HUES48 (cell line): ENCODE measurements around the gene IMPDH2.

Experiments
- H3K27ac ChIP-seq: one replicate; pipeline ENCODE4 v1.7.0; 2013; ENCODE audit warnings: low read depth, low read length, inconsistent platforms
- H3K27me3 ChIP-seq: 2 replicates; pipeline ENCODE4 v1.6.1; 2013; ENCODE audit warnings: mild to moderate bottlenecking, low read length; ENCODE audit not compliant: control insufficient read depth, insufficient read depth
- H3K36me3 ChIP-seq: 2 replicates; pipeline ENCODE4 v1.6.1; 2013; ENCODE audit warnings: low read length; ENCODE audit not compliant: control insufficient read depth, insufficient read depth
- H3K4me1 ChIP-seq: 2 replicates; pipeline ENCODE4 v1.6.1; 2013; ENCODE audit warnings: mild to moderate bottlenecking, low read length; ENCODE audit not compliant: control insufficient read depth, insufficient read depth
- H3K4me3 ChIP-seq: 2 replicates; pipeline ENCODE4 v1.5.1; 2013; ENCODE audit warnings: mild to moderate bottlenecking, low read depth, low read length
- H3K9ac ChIP-seq: 2 replicates; pipeline ENCODE4 v1.6.1; 2013; ENCODE audit warnings: mild to moderate bottlenecking, low read depth, low read length, moderate library complexity
- H3K9me3 ChIP-seq: 2 replicates; pipeline ENCODE4 v1.6.1; 2013; ENCODE audit warnings: low read length; ENCODE audit not compliant: control insufficient read depth, insufficient read depth

Gene IMPDH2

DNA sequence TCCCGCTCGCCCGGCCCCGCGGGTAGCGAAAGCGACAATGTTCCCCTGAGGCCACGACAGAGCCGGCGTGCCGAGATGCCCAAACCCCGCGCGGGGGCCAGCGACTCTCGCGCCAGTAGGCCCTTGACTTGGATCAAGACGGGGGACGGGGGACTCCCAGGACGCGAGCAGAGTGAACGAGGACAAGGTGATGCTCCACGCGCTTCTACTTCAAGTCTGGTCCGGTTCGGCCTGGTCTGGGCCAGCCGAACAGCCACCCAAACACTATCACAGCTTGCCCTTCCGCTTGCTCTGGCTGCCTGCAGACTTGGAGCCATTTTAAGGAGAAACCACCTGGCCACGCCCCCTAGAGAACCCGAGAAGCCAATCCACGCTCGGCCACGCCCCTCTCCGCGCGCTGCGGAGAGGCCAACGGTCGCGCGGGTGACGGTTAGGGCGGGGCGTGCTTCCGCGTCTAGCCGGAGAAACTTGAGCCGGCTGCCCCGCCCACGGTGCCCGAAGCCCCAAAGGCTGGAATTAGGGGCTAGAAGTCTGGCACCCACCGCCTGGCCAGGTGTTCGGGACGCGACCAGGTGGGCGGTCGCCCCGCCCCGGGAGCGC, 7.9 kb downstream of the IMPDH2 start:
- no peaks in the 10 kb centered on the region for H3K9me3 ChIP-seq
- peak overlapping the region; percentile 98 for H3K27ac ChIP-seq
- peaks cover 37% of the 10 kb centered on the region for H3K36me3 ChIP-seq
- peak overlapping the region; percentile 90 for H3K4me3 ChIP-seq
- peak overlapping the region; percentile 91 for H3K9ac ChIP-seq
- peaks cover 17% of the 10 kb centered on the region for H3K4me1 ChIP-seq
- H3K27me3 ChIP-seq, result no peaks in the 10 kb centered on the region

DNA sequence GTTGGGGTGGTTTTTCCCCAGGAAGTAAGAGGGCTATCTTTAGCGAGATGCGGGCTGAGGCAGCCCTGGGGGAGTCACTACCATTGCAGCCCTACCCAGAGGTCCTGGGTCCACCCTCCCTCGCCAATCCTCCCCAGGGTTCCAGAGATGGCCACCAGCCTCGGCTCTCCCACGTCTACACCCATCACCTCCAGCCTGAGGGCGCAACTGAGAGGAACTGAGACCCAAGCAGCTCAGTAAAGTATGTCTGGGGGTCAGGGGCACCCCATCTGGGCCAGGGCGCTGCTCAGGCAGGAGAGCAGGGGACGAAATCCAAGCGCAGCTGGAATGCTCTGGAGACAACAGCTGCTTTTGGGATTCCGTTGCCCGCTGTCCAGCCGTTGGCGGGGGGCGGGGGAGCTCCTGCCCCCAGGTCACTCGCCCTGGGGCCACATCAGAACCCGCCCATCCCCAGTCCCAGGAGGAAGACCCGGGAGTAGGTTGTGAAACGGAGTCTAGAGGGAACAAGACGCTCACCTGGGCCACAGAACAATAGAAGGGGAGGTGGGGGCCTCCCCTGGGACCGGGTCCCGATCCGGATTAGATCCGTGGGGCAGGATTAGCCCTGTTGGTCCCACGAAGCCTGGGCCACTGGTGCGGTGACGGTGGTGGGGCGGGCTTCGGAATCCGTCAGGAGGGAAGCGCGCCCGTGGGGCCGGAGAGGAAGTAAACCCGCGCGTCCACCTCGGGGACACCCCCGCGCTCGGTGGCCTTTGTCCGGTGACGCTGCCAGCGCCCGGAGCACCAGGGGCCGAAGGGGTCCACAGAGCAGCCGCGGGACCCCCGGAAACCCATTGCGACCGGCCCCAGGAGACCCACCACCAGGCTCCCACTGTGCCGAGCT, 8.6 kb downstream of the IMPDH2 start:
- peak overlapping the region; percentile 91 for H3K9ac ChIP-seq
- peak overlapping the region; percentile 90 for H3K4me3 ChIP-seq
- H3K27ac ChIP-seq, result peak overlapping the region; percentile 98
- no peaks in the 10 kb centered on the region for H3K9me3 ChIP-seq
- H3K27me3 ChIP-seq, result no peaks in the 10 kb centered on the region
- peaks cover 37% of the 10 kb centered on the region for H3K36me3 ChIP-seq
- peaks cover 17% of the 10 kb centered on the region for H3K4me1 ChIP-seq

DNA sequence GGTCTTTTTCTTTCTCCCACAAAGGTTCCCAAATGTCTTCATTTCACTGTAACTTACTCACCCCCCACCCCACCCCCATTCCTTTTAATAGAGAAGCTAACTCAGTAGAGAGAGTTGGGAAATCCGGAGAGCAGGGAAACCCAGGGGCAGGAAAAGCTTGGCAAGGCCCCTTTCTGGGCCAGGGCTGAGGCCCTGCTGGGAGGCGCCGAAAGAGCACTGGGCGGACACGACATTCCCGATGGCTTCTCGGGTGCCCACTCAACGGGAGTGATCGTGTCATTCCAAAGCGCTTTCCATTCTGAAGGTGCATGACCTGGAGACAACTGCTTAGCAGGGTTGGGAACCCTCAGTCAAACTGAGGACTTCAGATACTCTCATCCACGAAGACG, 9.3 kb downstream of the IMPDH2 start:
- no peaks in the 10 kb centered on the region for H3K27me3 ChIP-seq

DNA sequence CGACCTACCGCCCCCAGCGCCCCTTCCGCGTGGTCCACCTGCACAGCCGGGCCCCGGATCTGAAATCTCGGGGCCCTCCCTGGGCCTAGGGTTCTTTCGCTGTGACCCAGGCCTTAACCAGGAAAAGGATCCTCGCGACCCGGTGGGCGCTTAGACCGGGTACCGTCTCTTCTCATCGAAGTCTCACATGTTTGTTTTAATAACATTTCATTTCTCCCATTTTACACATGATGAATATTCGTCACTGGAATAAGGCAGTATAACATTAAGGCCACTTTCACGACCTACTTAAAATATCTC, 10.5 kb downstream of the IMPDH2 start:
- H3K4me1 ChIP-seq, result peaks cover 17% of the 10 kb centered on the region
- H3K36me3 ChIP-seq, result peaks cover 37% of the 10 kb centered on the region
- H3K9me3 ChIP-seq, result no peaks in the 10 kb centered on the region
- no peaks in the 10 kb centered on the region for H3K27me3 ChIP-seq
- H3K4me3 ChIP-seq, result peak overlapping the region; percentile 82
- H3K27ac ChIP-seq, result peak overlapping the region; percentile 77
- H3K9ac ChIP-seq, result peak overlapping the region; percentile 48

More for the DNA sequence above, 9.3 kb downstream of the IMPDH2 start:
- Histone ChIP-seq H3K4me3 (peak overlapping the region; percentile 90), H3K4me1 (peaks cover 17% of the 10 kb centered on the region), H3K36me3 (peaks cover 37% of the 10 kb centered on the region), H3K9ac (no peak overlapping the region), H3K9me3 (no peaks in the 10 kb centered on the region), H3K27ac (peak overlapping the region; percentile 98)

DNA sequence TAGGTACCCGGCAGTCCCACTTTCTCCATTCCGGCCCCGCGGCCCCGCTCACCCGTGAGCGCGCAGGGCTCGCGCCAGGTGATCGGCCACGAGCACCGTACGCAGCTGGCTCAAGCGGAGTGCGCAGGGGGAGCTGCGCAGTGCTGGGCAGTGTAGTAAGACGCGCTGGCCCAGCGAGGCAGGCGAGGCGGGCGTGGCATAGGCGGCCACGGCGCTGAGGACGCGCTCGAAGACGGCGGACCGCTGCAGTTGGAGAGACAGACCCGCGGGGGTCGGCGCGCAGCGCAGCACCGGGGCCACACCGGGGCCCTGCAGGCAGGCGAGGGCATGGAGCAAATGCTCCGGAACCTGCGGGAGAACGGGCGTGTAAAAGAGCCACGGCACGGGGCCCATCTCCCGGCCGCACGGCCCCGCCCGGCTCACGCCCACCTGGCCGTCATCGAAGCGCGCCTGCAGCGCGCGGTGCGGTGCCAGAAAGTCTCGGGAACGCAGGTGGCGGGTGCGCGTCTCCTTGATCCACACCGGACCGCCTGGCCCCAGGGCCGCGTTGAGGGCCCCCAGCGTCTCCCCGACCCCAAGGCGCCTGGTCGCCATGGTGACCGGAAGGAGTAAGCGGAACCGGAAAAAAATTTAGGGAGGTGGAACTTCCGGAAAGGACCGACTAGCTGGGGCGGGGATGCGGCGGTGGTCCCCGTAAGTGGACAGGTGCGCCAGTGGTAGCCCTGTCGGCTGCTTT, 11.1 kb downstream of the IMPDH2 start, which contains the start of gene DALRD3:
Gene DALRD3 (minus strand): TSS at position 610 of the 736 bp plus-strand sequence. CDS start 16 bp downstream, at position 594.
- Histone ChIP-seq H3K27ac (peak within 1 kb of the TSS; percentile 77), H3K36me3 (peaks cover 39% of the 10 kb centered on the region), H3K9me3 (no peaks in the 10 kb centered on the region), H3K27me3 (no peaks in the 10 kb centered on the region), H3K9ac (peak within 1 kb of the TSS; percentile 48), H3K4me1 (peaks cover 17% of the 10 kb centered on the region), H3K4me3 (peak within 1 kb of the TSS; percentile 82)

DNA sequence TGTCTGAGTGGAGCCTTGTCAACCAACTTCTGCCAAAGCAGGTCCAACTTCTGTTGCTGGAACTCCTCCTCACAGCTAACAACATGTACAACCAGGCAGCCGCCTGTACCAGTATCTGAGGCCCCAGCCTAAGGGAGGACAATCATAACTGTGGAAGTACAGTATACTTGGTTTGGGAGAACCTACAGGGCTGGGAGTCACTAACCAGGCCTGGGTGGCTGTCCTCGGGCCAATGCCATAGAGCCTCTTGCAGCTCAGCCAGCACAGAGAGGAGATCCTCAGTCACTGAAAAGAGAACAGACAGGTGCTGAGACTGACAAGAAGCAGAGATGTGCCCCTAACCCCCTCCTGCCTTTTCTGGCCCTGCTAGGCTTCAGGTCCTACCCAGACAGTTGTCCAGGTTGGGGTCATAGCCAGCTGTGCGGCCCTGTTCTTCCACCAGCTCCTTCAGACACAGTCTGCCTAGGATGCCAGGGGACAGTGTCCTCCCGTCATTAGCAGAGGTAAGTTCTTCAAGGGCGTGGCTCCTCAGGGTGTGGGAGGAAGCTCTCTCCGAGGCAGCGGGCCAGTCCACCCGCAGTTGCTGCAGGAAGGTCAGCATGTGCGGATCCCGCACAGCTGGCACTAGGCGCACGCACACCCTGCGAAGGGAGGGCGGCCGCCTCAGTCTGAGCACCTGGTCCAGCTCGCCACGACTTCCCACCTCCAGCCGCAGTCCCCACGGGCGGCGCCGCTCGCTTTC, 11.8 kb downstream of the IMPDH2 start:
- H3K36me3 ChIP-seq, result peaks cover 42% of the 10 kb centered on the region
- no peaks in the 10 kb centered on the region for H3K27me3 ChIP-seq
- H3K9me3 ChIP-seq, result no peaks in the 10 kb centered on the region
- H3K27ac ChIP-seq, result peak overlapping the region; percentile 77
- peak overlapping the region; percentile 82 for H3K4me3 ChIP-seq
- peak overlapping the region; percentile 48; the same call in 1 of the 2 replicates for H3K9ac ChIP-seq
- peaks cover 12% of the 10 kb centered on the region for H3K4me1 ChIP-seq

DNA sequence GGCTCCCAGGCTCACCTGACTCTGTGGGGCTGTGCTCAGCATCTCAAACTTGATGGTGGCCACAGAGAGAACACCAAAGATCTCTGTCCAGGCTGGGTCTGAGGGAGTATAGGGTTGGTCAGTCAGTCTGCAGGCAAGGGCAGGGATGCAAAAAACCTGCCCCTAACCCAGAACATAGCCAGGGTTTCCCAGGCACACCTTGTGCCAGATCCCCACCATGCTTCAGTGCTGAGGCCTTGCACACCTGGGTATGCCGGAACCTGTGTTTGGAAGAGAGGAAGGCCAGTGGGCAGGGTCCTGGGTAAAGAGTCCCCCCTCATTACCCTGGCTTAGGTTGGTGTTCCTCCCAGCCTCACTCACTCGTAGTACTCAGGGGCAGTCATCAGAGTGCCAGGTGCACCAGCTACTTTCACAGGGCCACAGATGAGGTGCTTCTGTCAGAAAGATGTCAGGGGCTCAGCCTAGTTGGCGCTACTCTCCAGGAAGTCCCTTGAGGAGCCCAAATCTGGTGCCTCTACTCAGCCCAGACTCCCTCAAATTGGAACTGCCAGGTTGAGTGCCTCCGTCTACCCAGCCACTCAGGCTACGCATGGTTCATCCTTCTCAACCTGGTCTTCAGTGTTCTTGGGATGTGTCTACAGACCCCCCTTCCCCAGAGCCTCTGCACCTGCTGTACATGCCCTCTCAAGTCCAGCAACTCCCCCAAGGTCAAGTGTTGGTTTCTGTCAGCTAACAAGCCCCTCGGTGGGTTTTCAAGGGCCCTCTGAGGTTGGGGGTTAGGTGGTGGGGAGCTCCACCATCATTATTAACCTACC, 12.6 kb downstream of the IMPDH2 start:
- peaks cover 12% of the 10 kb centered on the region for H3K4me1 ChIP-seq

DNA sequence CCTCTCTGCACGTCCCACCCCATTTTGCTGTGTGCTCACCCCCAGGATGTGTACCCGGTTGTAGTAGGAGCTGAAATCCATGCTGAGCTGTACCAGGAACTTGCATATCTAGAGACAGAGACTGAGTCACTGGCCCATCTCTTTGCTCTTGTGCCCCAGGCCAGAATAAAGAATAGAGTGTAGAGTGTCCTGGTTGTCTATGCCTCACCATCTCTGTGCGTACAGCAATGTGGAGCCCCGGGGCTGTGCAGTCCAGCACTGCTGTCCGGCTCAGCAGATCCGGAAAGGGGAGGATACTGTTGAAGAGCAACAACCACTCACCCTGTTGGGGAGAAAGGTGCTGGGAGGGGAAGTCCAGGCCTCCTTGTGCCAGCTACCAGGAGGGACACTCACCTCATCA, 13.4 kb downstream of the IMPDH2 start:
- Histone ChIP-seq H3K27me3 (no peaks in the 10 kb centered on the region), H3K4me3 (no peak overlapping the region), H3K9ac (no peak overlapping the region), H3K27ac (no peak overlapping the region), H3K4me1 (peaks cover 12% of the 10 kb centered on the region), H3K36me3 (peaks cover 56% of the 10 kb centered on the region), H3K9me3 (no peaks in the 10 kb centered on the region)

More for the DNA sequence above, 12.6 kb downstream of the IMPDH2 start:
- Histone ChIP-seq H3K9ac (no peak overlapping the region), H3K9me3 (no peaks in the 10 kb centered on the region), H3K4me3 (no peak overlapping the region), H3K27ac (no peak overlapping the region), H3K27me3 (no peaks in the 10 kb centered on the region), H3K36me3 (peaks cover 50% of the 10 kb centered on the region)

DNA sequence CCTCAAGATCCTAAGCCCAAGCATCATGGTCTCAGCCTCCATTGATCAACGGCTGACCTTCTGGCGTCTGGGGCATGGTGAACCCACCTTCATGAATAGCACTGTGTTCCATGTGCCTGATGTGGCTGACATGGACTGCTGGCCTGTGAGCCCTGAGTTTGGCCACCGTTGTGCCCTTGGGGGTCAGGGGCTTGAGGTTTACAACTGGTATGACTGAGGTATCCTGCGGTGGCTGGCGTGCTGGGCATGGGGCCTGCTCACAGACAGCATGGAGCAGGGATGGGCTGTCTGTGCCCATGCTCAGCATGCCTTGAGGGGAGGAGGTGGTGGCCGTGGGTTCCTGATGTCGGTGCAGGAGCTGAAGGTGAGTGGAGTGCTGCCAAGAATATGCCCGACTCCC, 14.1 kb downstream of the IMPDH2 start:
- Histone ChIP-seq H3K4me3 (no peak overlapping the region), H3K36me3 (peaks cover 56% of the 10 kb centered on the region), H3K9me3 (no peaks in the 10 kb centered on the region), H3K9ac (no peak overlapping the region), H3K27ac (no peak overlapping the region), H3K4me1 (peaks cover 9% of the 10 kb centered on the region), H3K27me3 (no peaks in the 10 kb centered on the region)
